ENCODE data around the gene ANKRD12.

DNA sequence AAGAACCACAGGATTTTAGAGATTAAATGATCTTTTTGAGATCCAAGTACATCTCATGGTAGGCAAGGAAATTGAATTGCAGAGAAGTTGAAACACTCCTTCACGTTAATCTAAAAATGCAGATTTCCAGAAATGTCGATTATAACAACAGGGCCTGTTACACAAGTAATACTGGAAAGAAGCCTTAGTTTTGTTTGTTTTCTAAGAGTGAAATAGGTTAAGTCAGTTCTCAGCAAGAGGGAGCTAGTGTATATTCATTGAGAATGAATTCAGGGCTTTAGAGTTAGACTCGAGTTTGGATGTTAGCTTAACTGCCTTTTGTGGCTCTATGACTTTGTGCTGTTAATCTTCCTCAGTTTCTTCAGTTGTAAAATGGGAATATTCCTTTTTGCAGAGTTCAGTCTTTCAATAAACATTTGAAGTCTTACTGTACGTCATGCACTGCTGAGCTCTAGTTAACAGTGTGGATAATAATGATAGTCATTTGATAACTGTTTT, 33.2 kb upstream of the ANKRD12 start:
- TF ChIP-seq, protein P1, sequence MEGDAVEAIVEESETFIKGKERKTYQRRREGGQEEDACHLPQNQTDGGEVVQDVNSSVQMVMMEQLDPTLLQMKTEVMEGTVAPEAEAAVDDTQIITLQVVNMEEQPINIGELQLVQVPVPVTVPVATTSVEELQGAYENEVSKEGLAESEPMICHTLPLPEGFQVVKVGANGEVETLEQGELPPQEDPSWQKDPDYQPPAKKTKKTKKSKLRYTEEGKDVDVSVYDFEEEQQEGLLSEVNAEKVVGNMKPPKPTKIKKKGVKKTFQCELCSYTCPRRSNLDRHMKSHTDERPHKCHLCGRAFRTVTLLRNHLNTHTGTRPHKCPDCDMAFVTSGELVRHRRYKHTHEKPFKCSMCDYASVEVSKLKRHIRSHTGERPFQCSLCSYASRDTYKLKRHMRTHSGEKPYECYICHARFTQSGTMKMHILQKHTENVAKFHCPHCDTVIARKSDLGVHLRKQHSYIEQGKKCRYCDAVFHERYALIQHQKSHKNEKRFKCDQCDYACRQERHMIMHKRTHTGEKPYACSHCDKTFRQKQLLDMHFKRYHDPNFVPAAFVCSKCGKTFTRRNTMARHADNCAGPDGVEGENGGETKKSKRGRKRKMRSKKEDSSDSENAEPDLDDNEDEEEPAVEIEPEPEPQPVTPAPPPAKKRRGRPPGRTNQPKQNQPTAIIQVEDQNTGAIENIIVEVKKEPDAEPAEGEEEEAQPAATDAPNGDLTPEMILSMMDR (conservative IDR thresholded peaks at IDR 0.05; ENCODE audit: low read depth, low read length): peak; percentile 32
- TF ChIP-seq POLR2A (IDR thresholded peaks at IDR 0.05; ENCODE audit: low read depth, low read length) (no peak), RFX5 (IDR thresholded peaks at IDR 0.05; ENCODE audit: low read depth, low read length) (no peak)
